Fibroblast of lung (primary cell): ENCODE data around the gene INTS11. TPM values are rescaled to one million over a fixed set of nuclear protein-coding genes. Genes with fewer than 3 reads are reported as not detected.
A peak's percentile ranks its signal among the peaks of the same experiment; 100 is the strongest.

ENCODE experiments used
- DNase-seq, 2 donors: peaks; one replicate each; pipeline versions ENCODE4 v3.0.0 to v3.0.0-alpha.2; 2010; ENCODE audit warnings: low read depth in 2 of 2
- H2AFZ ChIP-seq: 2 replicates; pipeline ENCODE4 v1.5.1; 2012; ENCODE audit warnings: low read length, control low read depth, inconsistent platforms
- H3K27ac ChIP-seq: 2 replicates; pipeline ENCODE4 v1.5.1; 2011; ENCODE audit warnings: low read length, control low read depth; ENCODE audit not compliant: insufficient read depth
- H3K27me3 ChIP-seq: 2 replicates; pipeline ENCODE4 v1.5.1; 2011; ENCODE audit warnings: mild to moderate bottlenecking, low read length; ENCODE audit not compliant: control insufficient read depth, insufficient read depth
- H3K36me3 ChIP-seq: 2 replicates; pipeline ENCODE4 v1.5.1; 2011; ENCODE audit warnings: low read length; ENCODE audit not compliant: control insufficient read depth, insufficient read depth
- H3K4me1 ChIP-seq: 2 replicates; pipeline ENCODE4 v1.5.1; 2011; ENCODE audit warnings: low read length; ENCODE audit not compliant: control insufficient read depth, insufficient read depth; ENCODE audit errors: extremely low read depth
- H3K4me2 ChIP-seq: 2 replicates; pipeline ENCODE4 v1.5.1; 2011; ENCODE audit warnings: low read length, control low read depth; ENCODE audit not compliant: insufficient read depth; ENCODE audit errors: extremely low read depth
- H3K4me3 ChIP-seq, 4 experiments: fragments of 200-600 bp in 1 of 4; sonication (generic) in 1 of 4; replicated peaks in 1 of 4; 2 replicates each; pipeline ENCODE4 v1.5.1; 2011 to 2016; ENCODE audit warnings: low read length in 4 of 4, low read depth in 3 of 4, mild to moderate bottlenecking in 3 of 4, control low read depth in 2 of 4, inconsistent platforms in 1 of 4, mixed read lengths in 1 of 4; ENCODE audit not compliant: insufficient read depth in 1 of 4; ENCODE audit errors: control extremely low read depth in 1 of 4
- H3K79me2 ChIP-seq: 2 replicates; pipeline ENCODE4 v1.5.1; 2012; ENCODE audit warnings: mild to moderate bottlenecking, low read length, inconsistent platforms; ENCODE audit not compliant: control insufficient read depth, insufficient read depth
- H3K9ac ChIP-seq: 2 replicates; pipeline ENCODE4 v1.5.1; 2011; ENCODE audit warnings: mild to moderate bottlenecking, low read length, control low read depth; ENCODE audit not compliant: insufficient read depth
- H3K9me3 ChIP-seq: 2 replicates; pipeline ENCODE4 v1.5.1; 2012; ENCODE audit warnings: low read depth, low read length; ENCODE audit not compliant: control insufficient read depth, insufficient read depth
- H4K20me1 ChIP-seq: 2 replicates; pipeline ENCODE4 v1.5.1; 2011; ENCODE audit warnings: low read length; ENCODE audit not compliant: control insufficient read depth, insufficient read depth; ENCODE audit errors: extremely low read depth
- EZH2 ChIP-seq: IDR thresholded peaks from 2 replicates; pipeline ENCODE4 v1.5.1; 2012; ENCODE audit warnings: low read length, control low read depth, mild to moderate bottlenecking; ENCODE audit errors: missing control alignments
- polyA plus RNA-seq, 2 donors: library from polyadenylated mRNA; depleted of rRNA in 1 of 2; stranded (reverse) in 1 of 2; unstranded in 1 of 2; fragments of >200 nt; gene quantifications; 2 replicates each; pipeline ENCODE4 v1.2.1, GENCODE V29; 2011 to 2012; ENCODE audit warnings: missing spikeins in 1 of 2
- total RNA-seq: library from RNA; depleted of rRNA; stranded (reverse); fragments of >200 nt; gene quantifications from 2 replicates; pipeline ENCODE4 v1.2.1, GENCODE V29; 2014
- TF ChIP-seq, protein P1 (sequence below), 2 donors: IDR thresholded peaks in 1 of 2; conservative IDR thresholded peaks in 1 of 2; 1 replicate in 1 of 2; 2 replicates in 1 of 2; pipeline ENCODE4 v1.5.1; 2011 to 2012; ENCODE audit warnings: low read length in 2 of 2, control low read depth in 1 of 2, inconsistent platforms in 1 of 2, low read depth in 1 of 2, mild to moderate bottlenecking in 1 of 2

INTS11 gene
- total and polyA plus RNA-seq, 2 donors (not counting 1 experiment from before 2014, with no cell fraction given) = 44.1 to 69.2 TPM

DNA sequence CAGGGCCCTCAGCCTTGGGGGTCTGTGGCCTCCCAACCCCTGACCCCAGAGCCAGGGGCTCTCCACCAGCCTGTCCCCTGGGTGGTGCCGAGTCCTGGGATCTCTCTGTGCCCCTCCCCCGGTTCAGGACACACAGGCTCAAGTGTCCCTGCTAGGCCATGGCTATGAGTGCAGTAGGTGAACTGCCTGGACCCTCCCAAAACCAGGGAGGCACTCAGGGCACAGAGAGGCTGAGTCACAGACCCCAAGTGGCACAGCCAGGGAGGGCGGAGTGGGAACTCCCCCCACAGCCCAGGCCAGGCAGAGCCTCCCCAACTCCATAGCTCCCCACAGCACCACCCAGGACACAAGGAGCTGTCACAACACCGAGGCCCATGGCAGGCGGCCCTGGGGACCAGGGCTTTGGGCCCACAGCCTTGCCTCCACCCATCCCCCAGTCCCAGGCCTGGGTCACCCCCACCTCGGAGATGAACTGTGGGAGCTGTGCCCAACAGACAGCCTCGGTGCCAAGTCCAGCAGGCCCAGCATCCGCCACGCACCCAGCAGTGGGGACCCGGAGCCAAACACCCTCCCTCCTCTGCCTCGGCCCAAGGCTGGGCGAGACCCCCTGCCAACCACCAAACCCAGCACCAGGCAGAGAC lies 21.5 kb upstream of the INTS11 start:
- Histone ChIP-seq H3K9ac (no peak overlapping the region), H3K9me3 (no peaks in the 10 kb centered on the region), H3K27ac (peak overlapping the region; percentile 32), H3K27me3 (no peaks in the 10 kb centered on the region), H3K36me3 (peaks cover 6% of the 10 kb centered on the region), H3K4me2 (peak overlapping the region; percentile 58), H4K20me1 (no peaks in the 10 kb centered on the region), H3K4me3 (peak overlapping the region in 2 of 4 experiments; percentile 5 to 76), H2AFZ (no peak overlapping the region), H3K4me1 (peaks cover 27% of the 10 kb centered on the region), H3K79me2 (peaks cover 75% of the 10 kb centered on the region)
- no peak for DNase-seq
- TF ChIP-seq EZH2 = no peak
- TF ChIP-seq, protein P1, sequence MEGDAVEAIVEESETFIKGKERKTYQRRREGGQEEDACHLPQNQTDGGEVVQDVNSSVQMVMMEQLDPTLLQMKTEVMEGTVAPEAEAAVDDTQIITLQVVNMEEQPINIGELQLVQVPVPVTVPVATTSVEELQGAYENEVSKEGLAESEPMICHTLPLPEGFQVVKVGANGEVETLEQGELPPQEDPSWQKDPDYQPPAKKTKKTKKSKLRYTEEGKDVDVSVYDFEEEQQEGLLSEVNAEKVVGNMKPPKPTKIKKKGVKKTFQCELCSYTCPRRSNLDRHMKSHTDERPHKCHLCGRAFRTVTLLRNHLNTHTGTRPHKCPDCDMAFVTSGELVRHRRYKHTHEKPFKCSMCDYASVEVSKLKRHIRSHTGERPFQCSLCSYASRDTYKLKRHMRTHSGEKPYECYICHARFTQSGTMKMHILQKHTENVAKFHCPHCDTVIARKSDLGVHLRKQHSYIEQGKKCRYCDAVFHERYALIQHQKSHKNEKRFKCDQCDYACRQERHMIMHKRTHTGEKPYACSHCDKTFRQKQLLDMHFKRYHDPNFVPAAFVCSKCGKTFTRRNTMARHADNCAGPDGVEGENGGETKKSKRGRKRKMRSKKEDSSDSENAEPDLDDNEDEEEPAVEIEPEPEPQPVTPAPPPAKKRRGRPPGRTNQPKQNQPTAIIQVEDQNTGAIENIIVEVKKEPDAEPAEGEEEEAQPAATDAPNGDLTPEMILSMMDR (conservative IDR thresholded peaks at IDR 0.05 in 1 of 2, IDR thresholded peaks at IDR 0.05 in 1 of 2; ENCODE audit: low read depth in 1 of 2, low read length in 2 of 2) = no peak

DNA sequence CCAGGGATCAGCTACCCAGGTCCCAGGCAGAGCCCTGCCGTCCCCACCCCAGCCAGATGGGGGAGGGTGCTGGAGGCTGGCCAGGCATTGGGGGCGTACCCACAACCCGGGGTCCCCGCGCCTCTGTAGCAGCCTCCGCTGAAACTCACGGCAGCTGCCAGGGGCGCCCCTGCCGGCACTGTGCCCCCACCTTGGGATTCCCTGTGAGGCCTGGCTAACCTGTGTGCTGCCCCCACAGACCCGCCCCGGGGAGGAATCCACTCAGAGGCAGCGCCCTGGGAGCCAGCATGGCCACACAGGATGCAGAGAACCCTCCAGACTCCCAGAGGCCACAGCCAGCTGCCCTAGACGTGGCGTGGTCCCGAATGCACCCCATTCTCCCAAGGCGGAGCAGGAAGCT lies 20.9 kb upstream of the INTS11 start:
- Histone ChIP-seq H3K36me3 (peaks cover 12% of the 10 kb centered on the region), H4K20me1 (no peaks in the 10 kb centered on the region), H3K79me2 (peaks cover 80% of the 10 kb centered on the region)

DNA sequence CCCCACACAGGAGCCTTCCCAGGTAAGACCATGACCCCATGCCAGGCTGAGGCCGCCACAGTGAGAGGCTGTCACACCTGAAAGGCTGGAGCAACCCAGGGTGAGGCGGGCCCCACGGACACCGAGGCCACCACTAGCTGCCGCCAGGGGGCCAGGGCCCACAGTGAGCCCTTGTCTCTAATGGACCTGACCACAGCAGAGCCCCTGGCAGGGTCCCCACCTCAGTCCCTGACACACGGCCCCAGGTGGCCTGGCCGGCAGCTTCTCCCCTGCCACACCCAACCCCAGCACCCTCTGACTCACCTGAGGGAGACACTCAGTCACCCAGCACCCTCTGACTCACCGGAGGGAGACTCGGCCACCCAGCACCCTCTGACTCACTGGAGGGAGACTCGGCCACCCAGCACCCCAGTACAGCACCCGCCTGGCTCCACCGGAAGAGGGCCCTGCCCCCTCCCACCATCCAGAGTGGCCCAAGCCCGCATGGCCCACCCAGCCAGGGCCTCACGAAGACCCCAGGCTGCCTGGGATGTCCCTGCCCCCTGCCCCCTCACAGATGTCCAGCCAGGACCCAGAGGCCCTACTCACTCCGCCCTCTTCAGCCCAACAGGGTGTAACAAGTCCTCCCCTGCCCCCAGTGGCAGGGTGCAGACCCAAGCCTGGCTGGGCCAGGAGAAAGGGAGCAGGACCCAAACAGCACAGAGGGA lies 20.3 kb upstream of the INTS11 start:
- H4K20me1 ChIP-seq = no peaks in the 10 kb centered on the region
- peaks cover 17% of the 10 kb centered on the region for H3K36me3 ChIP-seq
- DNase-seq = peak; percentile 50 to 88
- H3K9ac ChIP-seq = peak overlapping the region; percentile 1
- H3K9me3 ChIP-seq = no peaks in the 10 kb centered on the region
- peaks cover 80% of the 10 kb centered on the region for H3K79me2 ChIP-seq
- H2AFZ ChIP-seq = no peak overlapping the region
- H3K4me2 ChIP-seq = peak overlapping the region; percentile 71
- no peaks in the 10 kb centered on the region for H3K27me3 ChIP-seq
- H3K4me3 ChIP-seq = peak overlapping the region in 1 of 4 experiments; percentile 7
- TF ChIP-seq EZH2 = no peak
- TF ChIP-seq, protein P1 (conservative IDR thresholded peaks at IDR 0.05 in 1 of 2, IDR thresholded peaks at IDR 0.05 in 1 of 2; ENCODE audit: low read depth in 1 of 2, low read length in 2 of 2) = peak; percentile 28 to 52
- H3K4me1 ChIP-seq = peaks cover 27% of the 10 kb centered on the region
- peak overlapping the region; percentile 69 for H3K27ac ChIP-seq

More for the DNA sequence above, 20.9 kb upstream of the INTS11 start:
- peak overlapping the region; percentile 71 for H3K4me2 ChIP-seq
- TF ChIP-seq EZH2 = no peak
- TF ChIP-seq, protein P1 (conservative IDR thresholded peaks at IDR 0.05 in 1 of 2, IDR thresholded peaks at IDR 0.05 in 1 of 2; ENCODE audit: low read depth in 1 of 2, low read length in 2 of 2) = no peak
- peak overlapping the region; percentile 69 for H3K27ac ChIP-seq
- DNase-seq = no peak
- H3K9me3 ChIP-seq = no peaks in the 10 kb centered on the region
- peaks cover 27% of the 10 kb centered on the region for H3K4me1 ChIP-seq
- H3K9ac ChIP-seq = no peak overlapping the region
- H3K4me3 ChIP-seq = no peak overlapping the region
- no peak overlapping the region for H2AFZ ChIP-seq
- no peaks in the 10 kb centered on the region for H3K27me3 ChIP-seq
